Measurements from ENCODE around the gene MCF2L.
"Not testable (repeated sequence)": the region's sequence is repeated elsewhere in the genome, so short reads cannot be mapped to it uniquely, and the experiment has no call there.

Gene MCF2L

DNA sequence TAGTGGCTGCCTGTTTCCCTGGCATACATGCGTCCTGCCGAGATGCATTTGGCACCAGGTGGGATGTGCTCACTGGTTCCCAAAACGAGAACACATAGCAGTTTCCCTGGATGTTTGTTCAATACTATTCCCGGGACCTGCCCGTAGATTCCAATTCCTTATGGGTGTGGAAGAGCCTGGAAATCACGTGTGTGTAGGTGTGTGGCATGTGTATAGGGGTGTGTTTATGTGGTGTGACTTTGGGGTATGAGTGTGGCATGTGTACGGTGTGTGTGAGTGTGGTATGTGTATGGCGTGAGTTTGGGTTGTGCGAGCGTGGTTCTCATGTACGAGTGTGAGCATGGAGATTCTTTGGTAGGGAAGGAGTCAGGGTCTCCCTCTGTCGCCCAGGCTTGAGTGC lies 133.7 kb downstream of the MCF2L start:
- DNase-seq: no peak

GRCh38 chr13:113103646-113104045 lies 134.6 kb downstream of the MCF2L start:
- DNase-seq: no peak

GRCh38 chr13:113105032-113105920 lies 136.3 kb downstream of the MCF2L start, which contains the start of gene F7:
TSS of gene F7 (plus strand) at chr13:113105791. CDS start at chr13:113105842, 51 bp downstream.
- DNase-seq: no peak

DNA sequence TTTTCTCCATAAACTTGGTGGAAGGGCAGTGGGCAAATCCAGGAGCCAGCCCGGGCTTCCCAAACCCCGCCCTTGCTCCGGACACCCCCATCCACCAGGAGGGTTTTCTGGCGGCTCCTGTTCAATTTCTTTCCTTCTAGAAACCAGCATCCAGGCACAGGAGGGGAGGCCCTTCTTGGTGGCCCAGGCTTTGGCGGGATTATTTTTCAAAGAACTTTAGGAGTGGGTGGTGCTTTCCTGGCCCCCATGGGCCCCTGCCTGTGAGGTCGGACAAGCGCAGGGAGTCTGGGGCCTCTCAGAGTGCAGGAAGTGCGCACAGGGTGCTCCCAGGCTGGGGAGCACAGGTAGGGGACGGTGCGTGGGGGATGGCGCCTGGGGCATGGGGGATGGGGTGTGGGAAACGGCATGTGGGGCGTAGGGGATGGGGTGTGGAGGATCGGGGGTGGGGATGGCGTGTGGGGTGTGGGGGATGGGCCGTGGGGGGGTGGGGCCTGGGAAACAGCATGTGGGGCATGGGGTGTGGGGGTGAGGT lies 137.0 kb downstream of the MCF2L start:
- peak; percentile 49 for DNase-seq

GRCh38 chr13:113106711-113107351 lies 137.8 kb downstream of the MCF2L start:
- DNase-seq: peak; percentile 14

DNA sequence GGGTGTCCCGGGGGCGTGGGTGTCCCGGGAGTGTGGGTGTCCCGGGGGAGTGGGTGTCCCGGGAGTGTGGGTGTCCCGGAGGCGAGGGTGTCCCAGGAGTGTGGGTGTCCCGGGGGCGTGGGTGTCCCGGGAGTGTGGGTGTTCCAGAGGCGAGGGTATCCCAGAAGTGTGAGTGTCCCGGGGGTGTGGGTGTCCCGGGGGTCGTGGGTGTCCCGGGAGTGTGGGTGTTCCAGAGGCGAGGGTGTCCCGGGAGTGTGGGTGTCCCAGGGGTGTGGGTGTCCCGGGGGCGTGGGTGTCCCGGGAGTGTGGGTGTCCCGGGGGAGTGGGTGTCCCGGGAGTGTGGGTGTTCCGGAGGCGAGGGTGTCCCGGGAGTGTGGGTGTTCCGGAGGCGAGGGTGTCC lies 139.5 kb downstream of the MCF2L start:
- DNase-seq: not testable (repeated sequence)

- DNase-seq: no peak
These were observed 140.4 kb downstream of the MCF2L start for GRCh38 chr13:113109151-113110047.

- no peak for DNase-seq
These were observed 141.2 kb downstream of the MCF2L start for GRCh38 chr13:113110048-113110851.

- DNase-seq: no peak
These were observed 141.9 kb downstream of the MCF2L start for GRCh38 chr13:113110852-113111315.

- not testable (repeated sequence) for DNase-seq
These were observed 142.8 kb downstream of the MCF2L start for GRCh38 chr13:113111821-113112220.

- not testable (repeated sequence) for DNase-seq
These were observed 143.5 kb downstream of the MCF2L start for GRCh38 chr13:113112475-113112874.

- no peak for DNase-seq
These were observed 144.2 kb downstream of the MCF2L start for GRCh38 chr13:113112893-113113845.

DNA sequence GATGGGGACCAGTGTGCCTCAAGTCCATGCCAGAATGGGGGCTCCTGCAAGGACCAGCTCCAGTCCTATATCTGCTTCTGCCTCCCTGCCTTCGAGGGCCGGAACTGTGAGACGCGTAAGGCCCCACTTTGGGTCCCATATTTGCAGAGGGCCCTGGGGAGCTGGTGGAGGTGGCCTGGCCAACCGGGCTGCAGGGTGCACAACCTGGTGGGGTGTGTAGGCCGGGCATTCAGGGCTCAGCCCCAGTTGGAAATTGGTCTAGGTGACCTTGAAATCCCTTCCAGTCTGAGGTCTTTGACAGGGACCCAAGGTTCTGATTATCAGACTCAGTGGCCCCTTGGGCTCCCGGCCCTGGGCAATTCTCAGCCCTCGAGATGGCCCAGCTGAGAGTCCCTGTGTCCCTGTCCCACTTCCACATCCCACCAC lies 144.8 kb downstream of the MCF2L start:
- DNase-seq: no peak

DNA sequence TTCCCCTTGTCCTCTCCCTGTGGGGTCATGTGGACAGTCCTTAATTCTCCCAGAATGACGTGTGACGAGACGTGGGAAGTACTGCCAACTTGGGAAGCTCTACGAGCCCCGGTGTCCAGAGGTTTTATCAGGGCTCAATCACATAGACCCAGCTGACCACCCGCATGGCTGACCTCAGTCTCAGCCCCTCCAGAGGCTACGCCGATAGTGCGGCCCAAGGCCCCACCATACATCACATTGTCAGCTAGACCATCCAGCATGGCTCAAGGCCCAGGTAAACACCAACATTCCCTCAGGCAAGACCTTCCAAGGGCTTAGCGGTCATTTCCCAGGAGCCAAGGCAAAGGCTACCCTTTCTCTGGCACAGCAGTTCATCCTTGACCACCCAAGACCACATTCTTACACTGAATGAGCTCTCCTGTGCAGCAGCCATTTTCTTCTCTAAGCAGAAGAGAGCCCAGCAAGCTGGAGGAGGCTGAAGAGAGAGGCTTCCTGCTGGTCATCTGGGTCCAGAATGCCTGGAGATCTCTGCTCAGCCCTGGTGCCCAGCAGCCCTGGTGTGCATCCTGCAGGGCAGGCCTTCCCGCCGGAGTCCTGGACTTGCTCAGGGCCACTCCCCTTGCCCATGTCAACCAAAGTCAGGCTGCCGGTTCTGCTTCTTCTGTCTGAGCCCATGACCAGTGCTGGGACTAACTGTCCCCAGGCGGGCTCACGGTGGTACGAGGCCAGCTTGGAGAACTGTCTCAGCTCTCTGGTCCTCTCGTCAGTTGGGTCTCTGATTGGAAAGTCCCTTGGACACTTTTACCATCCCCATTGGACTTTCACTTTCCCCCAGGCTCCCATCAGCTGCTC lies 145.7 kb downstream of the MCF2L start:
- no peak for DNase-seq

DNA sequence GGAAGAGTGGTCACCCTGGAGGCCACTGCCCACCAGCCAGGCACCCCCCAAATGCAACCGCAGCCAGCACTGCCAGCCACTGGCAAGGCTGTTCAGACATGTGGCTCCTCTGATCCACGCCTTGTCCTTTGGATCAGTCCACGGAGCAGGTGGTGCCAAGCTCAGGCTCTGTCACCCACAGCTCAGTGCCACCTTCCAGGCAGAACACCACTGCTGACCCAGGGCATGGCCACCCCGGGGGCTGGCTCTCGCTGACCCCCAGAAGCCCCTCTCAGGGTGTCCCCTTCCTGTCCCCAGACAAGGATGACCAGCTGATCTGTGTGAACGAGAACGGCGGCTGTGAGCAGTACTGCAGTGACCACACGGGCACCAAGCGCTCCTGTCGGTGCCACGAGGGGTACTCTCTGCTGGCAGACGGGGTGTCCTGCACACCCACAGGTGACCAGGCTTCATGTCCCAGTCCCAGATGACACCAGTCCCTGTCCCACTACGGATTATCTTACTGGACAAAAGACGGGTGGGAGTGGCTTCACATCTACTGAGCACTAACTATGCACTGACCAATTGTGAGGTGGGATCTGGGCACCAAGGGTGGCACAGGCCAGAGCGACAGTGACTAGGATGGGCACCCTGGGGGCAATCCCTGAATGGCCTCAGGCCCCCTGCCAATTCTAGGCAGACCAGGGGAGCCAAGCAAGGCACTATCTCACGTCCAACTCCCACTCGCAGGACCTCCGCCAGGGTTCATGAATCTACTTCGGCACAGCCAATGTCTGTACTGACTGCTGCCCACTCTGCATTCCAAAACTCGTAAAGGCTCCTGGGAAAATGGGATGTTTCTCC lies 146.6 kb downstream of the MCF2L start:
- DNase-seq: no peak

DNA sequence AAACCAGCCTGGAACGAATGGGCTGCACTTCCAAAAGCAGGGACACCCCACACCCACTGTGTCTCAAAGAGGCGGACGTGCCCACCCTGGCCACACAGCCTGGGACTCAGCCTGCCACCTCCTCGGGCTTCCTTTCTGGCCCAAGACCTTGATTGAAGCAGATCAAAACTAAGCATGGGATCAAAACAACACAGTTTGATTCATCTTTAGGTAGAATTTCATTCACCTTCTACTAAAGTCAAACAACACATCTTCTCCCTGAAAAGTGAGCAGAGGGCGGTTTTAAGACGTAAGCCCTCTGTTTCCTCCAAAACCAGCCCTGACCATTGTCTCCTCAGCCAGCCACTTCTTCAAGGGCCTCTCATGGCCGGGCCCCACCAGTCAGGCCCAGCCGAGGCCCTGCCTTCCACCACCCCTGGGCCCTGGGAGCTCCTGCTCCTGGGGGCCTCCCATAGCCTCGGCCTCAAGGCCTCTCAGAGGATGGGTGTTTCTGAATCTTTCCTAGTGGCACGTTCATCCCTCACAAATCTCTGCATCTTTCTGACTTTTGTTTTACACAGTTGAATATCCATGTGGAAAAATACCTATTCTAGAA lies 147.3 kb downstream of the MCF2L start:
- no peak for DNase-seq

DNA sequence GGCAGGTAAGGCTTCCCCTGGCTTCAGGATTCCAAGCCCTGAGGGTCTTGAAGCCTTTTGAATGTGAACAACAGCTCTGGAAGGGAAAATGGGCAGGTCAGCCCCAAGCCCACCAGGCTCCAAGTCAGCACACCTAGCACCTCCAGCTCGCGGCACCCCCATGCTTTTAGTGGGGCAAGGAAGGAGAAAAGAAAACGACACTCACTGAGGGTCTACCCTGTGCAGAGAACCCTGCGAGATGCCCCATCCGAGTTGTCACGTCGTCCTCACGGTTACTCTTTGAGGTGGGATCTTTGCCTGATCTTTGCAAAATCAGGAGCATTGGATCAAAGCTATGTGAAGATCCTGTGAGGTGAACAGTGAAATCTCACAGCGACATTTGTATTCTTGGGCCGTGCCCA lies 147.9 kb downstream of the MCF2L start:
- DNase-seq: no peak

DNA sequence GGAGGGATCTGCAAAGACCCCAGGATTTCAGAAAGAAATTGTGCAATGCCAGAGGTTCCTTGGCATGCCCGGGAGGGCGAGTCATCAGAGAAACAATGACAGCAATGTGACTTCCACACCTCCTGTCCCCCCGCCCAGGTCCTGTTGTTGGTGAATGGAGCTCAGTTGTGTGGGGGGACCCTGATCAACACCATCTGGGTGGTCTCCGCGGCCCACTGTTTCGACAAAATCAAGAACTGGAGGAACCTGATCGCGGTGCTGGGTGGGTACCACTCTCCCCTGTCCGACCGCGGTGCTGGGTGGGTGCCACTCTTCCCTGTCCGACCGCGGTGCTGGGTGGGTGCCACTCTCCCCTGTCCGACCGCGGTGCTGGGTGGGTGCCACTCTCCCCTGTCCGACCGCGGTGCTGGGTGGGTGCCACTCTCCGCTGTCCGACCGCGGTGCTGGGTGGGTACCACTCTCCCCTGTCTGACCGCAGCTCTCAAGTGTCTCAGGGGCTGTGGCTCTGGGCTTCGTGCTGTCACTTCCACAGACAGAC lies 148.4 kb downstream of the MCF2L start:
- DNase-seq: no peak

All from OCI-M1 (cell line).